Breast epithelium (tissue), 3 donors: ENCODE data around the gene RNLS.

ENCODE experiments used
- CTCF ChIP-seq, 3 donors: fragments of 450-650 bp; IDR thresholded peaks; one replicate each; pipeline ENCODE4 v1.5.1; 2016 to 2017; ENCODE audit warnings: antibody characterized with exemption in 3 of 3, mild to moderate bottlenecking in 3 of 3, moderate library complexity in 3 of 3
- POLR2A ChIP-seq: fragments of 450-650 bp; IDR thresholded peaks from one replicate; pipeline ENCODE4 v1.6.1; 2016; ENCODE audit warnings: antibody characterized with exemption, mild to moderate bottlenecking, moderate library complexity

GRCh38 chr10:88521791-88522190 is 61.3 kb downstream of the RNLS start:
- TF ChIP-seq POLR2A (no peak), CTCF (IDR thresholded peaks at IDR 0.05) (no peak)
